ENCODE data around the gene FBXL15. TPM values are rescaled to one million over a fixed set of nuclear protein-coding genes. Genes with fewer than 3 reads are reported as not detected.
A peak's percentile ranks its signal among the peaks of the same experiment; 100 is the strongest.

Gene FBXL15
- total and polyA plus RNA-seq, 9 of the 15 experiments (the other 6 are each of a cell fraction or from before 2014, with no cell fraction given) = 0.08 to 25.9 (median 3.5) TPM

GRCh38 chr10:102461187-102462054 is 40.8 kb downstream of the FBXL15 start (continued):
- TF ChIP-seq TFAP4 (CRISPR knock-in tag; IDR thresholded peaks at IDR 0.05; ENCODE audit: borderline replicate concordance) (peak; percentile 97), EP300 (IDR thresholded peaks at IDR 0.05; ENCODE audit: low read length) (no peak), PURB (CRISPR knock-in tag; IDR thresholded peaks at IDR 0.05; ENCODE audit: low read depth) (no peak), CUX1 (CRISPR knock-in tag; IDR thresholded peaks at IDR 0.05) (no peak), ZBTB2 (IDR thresholded peaks at IDR 0.05) (peak; percentile 37; the same call in 1 of the 2 replicates), CEBPZ (IDR thresholded peaks at IDR 0.05; ENCODE audit: borderline replicate concordance, low read depth, low read length) (no peak), BCL6 (CRISPR knock-in tag; IDR thresholded peaks at IDR 0.05) (no peak), RERE (CRISPR knock-in tag; IDR thresholded peaks at IDR 0.05; ENCODE audit: borderline replicate concordance) (no peak)
